ENCODE results near the gene FUT3. TPM values are rescaled to one million over a fixed set of nuclear protein-coding genes. Genes with fewer than 3 reads are reported as not detected.

The FUT3 gene
- total RNA-seq, 1 experiment from 2014 or later, result 2.6 TPM

DNA sequence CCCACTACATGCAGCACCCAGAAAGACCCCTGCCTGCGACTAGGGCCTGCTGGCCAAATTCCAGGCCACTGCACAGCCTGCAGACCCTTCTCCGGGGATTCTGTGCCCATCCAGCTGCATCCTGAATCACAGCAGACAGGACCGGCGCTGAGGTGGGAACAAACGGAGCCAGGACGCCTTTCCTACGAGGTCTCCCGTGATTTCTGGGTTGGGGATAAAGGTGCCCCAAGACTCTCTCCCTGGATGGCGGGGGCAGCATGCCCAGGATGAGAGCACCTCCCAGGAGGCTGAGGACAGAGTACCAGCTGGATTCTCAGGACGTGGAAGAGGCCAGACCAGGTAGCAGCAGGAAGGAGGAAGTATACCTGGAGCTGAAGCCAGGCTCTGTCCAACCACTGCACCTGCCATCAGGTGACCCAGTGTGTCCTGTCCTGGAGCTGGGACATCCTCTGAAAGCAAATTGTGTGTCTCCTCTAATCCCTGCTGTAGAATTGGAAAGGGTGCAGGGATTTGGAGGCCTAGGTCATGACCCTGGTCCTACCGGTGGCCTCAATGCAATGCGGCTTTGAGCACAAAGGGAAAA lies 22.5 kb upstream of the FUT3 start (continued):
- TF ChIP-seq RAD21 (IDR thresholded peaks at IDR 0.05; ENCODE audit: low read depth) (no peak), CBX3 (IDR thresholded peaks at IDR 0.05; ENCODE audit: low read depth) (no peak), ZNF274 (IDR thresholded peaks at IDR 0.05; ENCODE audit: low read depth, low read length) (no peak), JUND (IDR thresholded peaks at IDR 0.05) (no peak)

DNA sequence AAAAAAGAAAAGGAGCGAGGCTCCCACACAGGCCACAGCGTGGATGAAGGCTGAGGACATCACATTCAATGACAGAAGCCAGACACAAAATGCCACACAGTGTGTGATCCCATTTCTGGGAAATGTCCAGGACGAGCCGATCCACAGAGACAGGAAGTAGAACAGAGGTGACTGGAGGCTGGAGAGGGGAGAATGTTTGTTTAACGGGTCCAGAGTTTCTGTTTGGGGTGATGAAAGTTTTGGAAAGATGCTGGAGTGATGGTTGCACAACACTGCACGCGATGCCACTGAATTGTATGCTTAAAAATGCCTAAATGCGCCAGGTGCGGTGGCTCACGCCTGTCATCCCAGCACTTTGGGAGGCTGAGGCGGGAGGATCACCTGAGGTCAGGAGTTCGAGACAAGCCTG lies 19.7 kb upstream of the FUT3 start:
- Histone ChIP-seq H3K4me1 (ENCODE audit: control insufficient read depth in 1 of 2, insufficient read depth in 2 of 2, low read length in 2 of 2) (peaks cover 12 to 22% of the 10 kb centered on the region in 2 experiments), H3K4me3 (replicated peaks in 1 of 2; ENCODE audit: low read depth in 1 of 2, low read length in 2 of 2) (no peak overlapping the region), H3K79me2 (ENCODE audit: insufficient read depth, low read length) (no peaks in the 10 kb centered on the region), H3K27ac (ENCODE audit: low read depth, low read length) (no peak overlapping the region), H3K36me3 (ENCODE audit: control insufficient read depth in 1 of 2, insufficient read depth in 2 of 2, low read length in 2 of 2) (no peaks in the 10 kb centered on the region), H3K27me3 (ENCODE audit: insufficient read depth, low read length) (no peaks in the 10 kb centered on the region), H2AFZ (ENCODE audit: low read depth, low read length, poor library complexity, severe bottlenecking) (no peak overlapping the region), H3K9me3 (ENCODE audit: control insufficient read depth in 1 of 2, insufficient read depth in 1 of 2, low read depth in 1 of 2, low read length in 2 of 2) (no peaks in the 10 kb centered on the region), H3K9ac (ENCODE audit: low read length) (no peak overlapping the region), H3K9me2 (ENCODE audit: insufficient read depth) (no peaks in the 10 kb centered on the region), H4K20me1 (ENCODE audit: insufficient read depth) (no peaks in the 10 kb centered on the region), H3K4me2 (ENCODE audit: low read length) (no peak overlapping the region)
- ATAC-seq (no peak), DNase-seq (ENCODE audit: low read depth, low spot score) (no peak)
- POLR2A ChIA-PET, result interaction anchor here (0.6 kb wide), 1 partner anchor 43 kb away, joined by 3 read pairs; no protein-coding TSS in a partner anchor
- CTCF ChIA-PET, result interaction anchor here (1.6 kb wide), 1 partner anchor 67 kb away, joined by 4 read pairs; the partner anchor contains the start of gene NRTN
- RAD21 ChIA-PET (ENCODE audit: low non-redundant PET in 1 of 2, low total read pairs in 2 of 2, uncharacterized antibody in 2 of 2, unreplicated experiment in 2 of 2), result no interaction called here
- BruUV-seq (replicated peaks), result no TSS peak
- no peak for TF ChIP-seq CBX3 (IDR thresholded peaks at IDR 0.05; ENCODE audit: low read depth)
- intact Hi-C loops (cut with micrococcal nuclease), result no loop called here

- ChIA-PET CTCF (no interaction called here), RAD21 (ENCODE audit: low non-redundant PET in 1 of 2, low total read pairs in 2 of 2, uncharacterized antibody in 2 of 2, unreplicated experiment in 2 of 2) (no interaction called here), POLR2A (no interaction called here)
- Histone ChIP-seq H3K27me3 (ENCODE audit: insufficient read depth, low read length) (no peaks in the 10 kb centered on the region), H3K4me2 (ENCODE audit: low read length) (no peak overlapping the region), H3K79me2 (ENCODE audit: insufficient read depth, low read length) (no peaks in the 10 kb centered on the region), H2AFZ (ENCODE audit: low read depth, low read length, poor library complexity, severe bottlenecking) (no peak overlapping the region), H3K9me3 (ENCODE audit: control insufficient read depth in 1 of 2, insufficient read depth in 1 of 2, low read depth in 1 of 2, low read length in 2 of 2) (no peaks in the 10 kb centered on the region), H4K20me1 (ENCODE audit: insufficient read depth) (no peaks in the 10 kb centered on the region), H3K9ac (ENCODE audit: low read length) (no peak overlapping the region), H3K9me2 (ENCODE audit: insufficient read depth) (no peaks in the 10 kb centered on the region), H3K36me3 (ENCODE audit: control insufficient read depth in 1 of 2, insufficient read depth in 2 of 2, low read length in 2 of 2) (no peaks in the 10 kb centered on the region), H3K4me3 (replicated peaks in 1 of 2; ENCODE audit: low read depth in 1 of 2, low read length in 2 of 2) (no peak overlapping the region), H3K27ac (ENCODE audit: low read depth, low read length) (no peak overlapping the region), H3K4me1 (ENCODE audit: control insufficient read depth in 1 of 2, insufficient read depth in 2 of 2, low read length in 2 of 2) (no peaks in the 10 kb centered on the region)
- no TSS peak for BruUV-seq (replicated peaks)
- no peak for ATAC-seq
- no peak for DNase-seq (ENCODE audit: low read depth, low spot score)
- intact Hi-C loops (cut with micrococcal nuclease), result no loop called here
- TF ChIP-seq CEBPB (IDR thresholded peaks at IDR 0.05; ENCODE audit: low read depth) (no peak), TCF7L2 (IDR thresholded peaks at IDR 0.05; ENCODE audit: borderline replicate concordance, extremely low read depth, insufficient read depth, insufficient read length) (no peak), ZNF274 (IDR thresholded peaks at IDR 0.05; ENCODE audit: low read depth, low read length) (no peak), REST (IDR thresholded peaks at IDR 0.05; ENCODE audit: low read depth) (no peak), EZH2 (IDR thresholded peaks at IDR 0.05) (no peak), FOSL1 (IDR thresholded peaks at IDR 0.05; ENCODE audit: low read depth) (no peak), EZH2phosphoT487 (IDR thresholded peaks at IDR 0.05; ENCODE audit: borderline replicate concordance) (no peak), POLR2AphosphoS5 (IDR thresholded peaks at IDR 0.05; ENCODE audit: low read depth, low read length) (no peak), ELF1 (IDR thresholded peaks at IDR 0.05; ENCODE audit: borderline replicate concordance, low read depth) (no peak), JUND (IDR thresholded peaks at IDR 0.05) (no peak), EGR1 (IDR thresholded peaks at IDR 0.05; ENCODE audit: low read depth) (no peak)
Measured at GRCh38 chr19:5867201-5868136, 16.2 kb upstream of the FUT3 start.

Measured in HCT116 (cell line).